Heart left ventricle (tissue), 16 donors: Measurements from ENCODE around the gene ENOX1. TPM values are rescaled to one million over a fixed set of nuclear protein-coding genes. Genes with fewer than 3 reads are reported as not detected.

ENCODE experiments used
- ATAC-seq, 4 donors: fragments of 200-7000 bp; cut with Tn5 transposase; one replicate each; pipeline ENCODE4 v1.9.1; 2020 to 2022; ENCODE audit warnings: moderate library complexity in 4 of 4, mild to moderate bottlenecking in 3 of 4, moderate number of reproducible peaks in 1 of 4
- DNase-seq, 5 donors: peaks; one replicate each; pipeline ENCODE4 v3.0.0-alpha.2; 2020
- H3K27ac ChIP-seq, 12 donors: fragments of 200-600 bp; sonication (generic) in 4 of 12; one replicate each; pipeline versions ENCODE4 v1.5.0 to v1.8.0; 2016 to 2022; ENCODE audit warnings: mild to moderate bottlenecking in 2 of 12
- H3K27me3 ChIP-seq, 9 donors: fragments of 200-600 bp; sonication (generic) in 2 of 9; one replicate each; pipeline versions ENCODE4 v1.5.1 to v1.8.0; 2016 to 2022; ENCODE audit warnings: mild to moderate bottlenecking in 3 of 9
- H3K36me3 ChIP-seq, 9 donors: fragments of 200-600 bp; sonication (generic) in 2 of 9; one replicate each; pipeline versions ENCODE4 v1.5.0 to v1.8.0; 2018 to 2022; ENCODE audit warnings: mild to moderate bottlenecking in 2 of 9
- H3K4me1 ChIP-seq, 12 donors: fragments of 200-600 bp; sonication (generic) in 4 of 12; one replicate each; pipeline versions ENCODE4 v1.5.0 to v1.8.0; 2016 to 2022; ENCODE audit warnings: mild to moderate bottlenecking in 3 of 12
- H3K4me3 ChIP-seq, 12 donors: fragments of 200-600 bp; sonication (generic) in 4 of 12; one replicate each; pipeline versions ENCODE4 v1.5.0 to v1.8.0; 2017 to 2022; ENCODE audit warnings: mild to moderate bottlenecking in 9 of 12, moderate library complexity in 4 of 12
- H3K9me3 ChIP-seq, 12 donors: fragments of 200-600 bp; sonication (generic) in 4 of 12; one replicate each; pipeline versions ENCODE4 v1.5.0 to v1.8.0; 2016 to 2022; ENCODE audit warnings: mild to moderate bottlenecking in 1 of 12
- CTCF ChIP-seq, 12 donors: fragments of 200-600 bp; sonication (generic) in 4 of 12; IDR thresholded peaks; one replicate each; pipeline versions ENCODE4 v1.5.0 to v1.8.0; 2018 to 2022; ENCODE audit warnings: antibody characterized with exemption in 12 of 12, mild to moderate bottlenecking in 5 of 12
- POLR2A ChIP-seq, 2 donors: fragments of 450-650 bp; IDR thresholded peaks; one replicate each; pipeline ENCODE4 v1.6.1; 2017; ENCODE audit warnings: antibody characterized with exemption in 2 of 2, mild to moderate bottlenecking in 2 of 2, moderate library complexity in 2 of 2
- WGBS, 4 donors: extraction: QIAGEN DNeasy Blood & Tissue Kit in 2 of 4; methylation state at CpG; one replicate each; pipeline versions ENCODE4 v1.1.5 to v1.1.7; 2013 to 2018; 5-methylcytosine and 5-hydroxymethylcytosine counted together
- intact Hi-C, 10 donors: fragments of 100-400 bp; cut with DNase I; formaldehyde crosslinking; loops; one replicate each; pipeline versions ENCODE4 v1.11.1 to v1.14.2; 2022
- polyA plus RNA-seq, 2 donors: library from polyadenylated mRNA; stranded (reverse); fragments of 200-250 nt; gene quantifications; one replicate each; pipeline ENCODE4 v1.2.3, GENCODE V29; 2013
- total RNA-seq, 9 donors: library from RNA; depleted of rRNA in 2 of 9; stranded (reverse); fragments of >200 nt in 2 of 9; fragmentation: NEBNext Ultra II Directional in 3 of 9; extraction: Animal tissue kit (Norgen Biotek cat#: 25700) in 3 of 9; gene quantifications; one replicate each; pipeline versions ENCODE4 v1.1.0 to v1.2.4, GENCODE V29; 2016 to 2023
- donor health status: ischemic (EF 13 %, LVEDD 7.1; RV severe dilation, severe dysfunction).
- donor health status: healthy with polysubstance abuse.
- donor health status: DM: no; HTN: yes; CAD: no.
- donor health status: DM: no; HTN: no; CAD: no.
- donor health status: ischemic (EF 25% LVEDD 6.9; RV normal size, moderate dysfunction).
- donor health status: ischemic (EF 25% LVEDD 5.7; RV mildly dilated, moderate dysfunction).
- donor health status: healthy.
- donor health status: DM: yes; HTN: yes; CAD: no.
- donor health status: ischemic (EF 35%, LVEDD 5.7; RV mildly dilated, moderate dysfunction).
- donor health status: nonischemic (EF 11% LVEDD 7.7; RV severe dilation, severe dysfunction).
- donor health status: DM: yes; HTN: yes; CAD: no.
- donor health status: PGD.
- donor health status: ischemic (EF 29% LVEDD 5.4; RV normal size, mild dysfunction).
- donor health status: nonischemic (EF 23%, LVEDD 6.1; RV moderate dilation, normal function).

The ENOX1 gene
- total and polyA plus RNA-seq, 11 donors, result 2.0 to 10.1 (median 5.4) TPM

GRCh38 chr13:43773602-43774001, 13.2 kb downstream of the ENOX1 start:
- WGBS, 4 donors, result 85 to 93% (median 86%) methylated on average over 2 of the region's 2 CpGs

DNA sequence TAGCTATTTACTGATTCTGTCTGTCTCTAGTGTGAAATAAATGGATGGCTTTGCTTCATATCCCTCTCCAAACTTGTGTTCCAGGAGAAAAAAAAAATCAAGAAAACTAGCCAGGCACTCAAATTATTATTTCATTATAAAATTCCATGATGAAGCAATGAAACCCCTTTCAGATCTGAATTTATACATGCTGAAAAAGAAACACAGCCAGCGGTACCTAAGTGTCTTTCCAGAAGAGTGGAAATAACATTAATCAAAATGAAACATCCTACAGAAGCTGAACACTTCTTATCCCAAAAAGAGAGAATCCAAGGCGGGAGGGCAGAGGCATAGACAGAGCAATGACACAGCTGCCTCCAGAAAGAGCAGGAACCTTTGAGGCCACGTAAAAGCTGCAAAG, 15.9 kb downstream of the ENOX1 start:
- intact Hi-C loops, result no loop called here

More at GRCh38 chr13:43773602-43774001, 13.2 kb downstream of the ENOX1 start:
- TF ChIP-seq CTCF (IDR thresholded peaks at IDR 0.05) (no peak), POLR2A (IDR thresholded peaks at IDR 0.05) (no peak)
- Histone ChIP-seq H3K27ac (no peak overlapping the region), H3K9me3 (no peaks in the 10 kb centered on the region), H3K4me1 (peaks cover 0 to 10% (median under 1%) of the 10 kb centered on the region in 12 donors), H3K36me3 (no peaks in the 10 kb centered on the region), H3K27me3 (peaks cover 0 to 11% (median 0%) of the 10 kb centered on the region in 9 donors), H3K4me3 (no peak overlapping the region)
- intact Hi-C loops, result no loop called here
- DNase-seq (no peak), ATAC-seq (no peak)

GRCh38 chr13:43769529-43769928, 17.2 kb downstream of the ENOX1 start:
- WGBS, 4 donors, result 78 to 89% (median 87%) methylated on average over 2 of the region's 2 CpGs
- no peaks in the 10 kb centered on the region for H3K9me3 ChIP-seq
- no peak overlapping the region for H3K27ac ChIP-seq
- peaks cover 0 to 31% (median 15%) of the 10 kb centered on the region in 12 donors for H3K4me1 ChIP-seq
- H3K36me3 ChIP-seq, result no peaks in the 10 kb centered on the region
- no peak for TF ChIP-seq CTCF (IDR thresholded peaks at IDR 0.05)
- TF ChIP-seq POLR2A (IDR thresholded peaks at IDR 0.05), result no peak
- no peak for DNase-seq
- no peak overlapping the region for H3K4me3 ChIP-seq
- intact Hi-C loops, result loop anchor here in 3 of 10 donors (5.0 kb wide), 2 partner anchors 82 to 87 kb away; no protein-coding TSS in a partner anchor
- no peak for ATAC-seq
- peaks cover 0 to 11% (median 0%) of the 10 kb centered on the region in 9 donors for H3K27me3 ChIP-seq

More for the DNA sequence above, 15.9 kb downstream of the ENOX1 start:
- H3K36me3 ChIP-seq, result no peaks in the 10 kb centered on the region
- H3K27me3 ChIP-seq, result peaks cover 0 to 11% (median 0%) of the 10 kb centered on the region in 9 donors
- no peak overlapping the region for H3K4me3 ChIP-seq
- DNase-seq (no peak), ATAC-seq (no peak)
- TF ChIP-seq CTCF (IDR thresholded peaks at IDR 0.05) (no peak), POLR2A (IDR thresholded peaks at IDR 0.05) (no peak)
- H3K9me3 ChIP-seq, result no peaks in the 10 kb centered on the region
- WGBS, 4 donors, result 76 to 86% (median 84%) methylated on average over 3 of the region's 3 CpGs
- peaks cover 0 to 21% (median 14%) of the 10 kb centered on the region in 12 donors for H3K4me1 ChIP-seq
- H3K27ac ChIP-seq, result peak overlapping the region in 1 of 12 donors; percentile 19

GRCh38 chr13:43767341-43767931, 19.3 kb downstream of the ENOX1 start:
- H3K4me3 ChIP-seq, result peak overlapping the region in 1 of 12 donors; percentile 0
- peak; percentile 85 to 92 (median 88) for ATAC-seq
- H3K4me1 ChIP-seq, result peaks cover 0 to 34% (median 15%) of the 10 kb centered on the region in 12 donors
- H3K36me3 ChIP-seq, result no peaks in the 10 kb centered on the region
- H3K27ac ChIP-seq, result peak overlapping the region; percentile 45 to 85 (median 70)
- no peak for TF ChIP-seq CTCF (IDR thresholded peaks at IDR 0.05)
- no peak for TF ChIP-seq POLR2A (IDR thresholded peaks at IDR 0.05)
- DNase-seq, result peak; percentile 38 to 79 (median 58)
- peaks cover 0 to 3% (median 0%) of the 10 kb centered on the region in 9 donors for H3K27me3 ChIP-seq
- no peaks in the 10 kb centered on the region for H3K9me3 ChIP-seq
- WGBS, 4 donors, result 16 to 31% (median 24%) methylated on average over 2 of the region's 2 CpGs
- intact Hi-C loops, result loop anchor here in 3 of 10 donors (5.0 kb wide), 2 partner anchors 80 to 85 kb away; no protein-coding TSS in a partner anchor
